Calu3 (cell line): Measurements from ENCODE around the gene UCP3. TPM values are rescaled to one million over a fixed set of nuclear protein-coding genes. Genes with fewer than 3 reads are reported as not detected.

Experiments
- BruUV-seq: library from RNA; stranded (reverse); fragments of 400-500 nt; replicated peaks from 2 replicates; lab custom pipeline; 2021; lab: Mats Ljungman, UMichigan
- CTCF ChIA-PET: fragments of 300-600 bp; sonication (Branson Sonifier 250); formaldehyde crosslinking; loops from one replicate; lab custom pipeline; 2022; ENCODE audit warnings: antibody characterized with exemption; lab: Charles Lee
- DNase-seq: peaks from one replicate; pipeline ENCODE4 v3.0.0; 2022
- H3K27ac Mint-ChIP-seq: one replicate; pipeline ENCODE4 v1.8.0; 2022; ENCODE audit warnings: mixed read lengths; ENCODE audit not compliant: unreplicated experiment
- H3K27me3 Mint-ChIP-seq: one replicate; pipeline ENCODE4 v1.8.0; 2022; ENCODE audit warnings: mixed read lengths; ENCODE audit not compliant: unreplicated experiment
- H3K36me3 Mint-ChIP-seq: one replicate; pipeline ENCODE4 v1.8.0; 2022; ENCODE audit warnings: mild to moderate bottlenecking, moderate library complexity, mixed read lengths; ENCODE audit not compliant: insufficient read depth, unreplicated experiment
- H3K4me1 Mint-ChIP-seq: one replicate; pipeline ENCODE4 v1.8.0; 2022; ENCODE audit warnings: mild to moderate bottlenecking, low read depth, mixed read lengths; ENCODE audit not compliant: unreplicated experiment
- H3K4me3 Mint-ChIP-seq: one replicate; pipeline ENCODE4 v1.8.0; 2022; ENCODE audit warnings: mild to moderate bottlenecking, low read depth, moderate library complexity, mixed read lengths; ENCODE audit not compliant: unreplicated experiment
- H3K9me3 Mint-ChIP-seq: one replicate; pipeline ENCODE4 v1.8.0; 2022; ENCODE audit warnings: low read depth, mixed read lengths; ENCODE audit not compliant: unreplicated experiment
- CTCF ChIP-seq: fragments of 200-600 bp; IDR thresholded peaks from one replicate; pipeline ENCODE4 v1.8.0; 2022; ENCODE audit warnings: antibody characterized with exemption; ENCODE audit not compliant: unreplicated experiment
- intact Hi-C: fragments of 100-400 bp; cut with micrococcal nuclease; formaldehyde crosslinking; loops from one replicate; pipeline ENCODE4 v1.10.0; 2022; ENCODE audit not compliant: unreplicated experiment
- total RNA-seq: library from RNA; stranded (reverse); gene quantifications from 2 replicates; pipeline ENCODE4 v1.2.3, GENCODE V29; 2022

UCP3 gene
- total RNA-seq, 1 experiment from 2014 or later, result 1.9 TPM

DNA sequence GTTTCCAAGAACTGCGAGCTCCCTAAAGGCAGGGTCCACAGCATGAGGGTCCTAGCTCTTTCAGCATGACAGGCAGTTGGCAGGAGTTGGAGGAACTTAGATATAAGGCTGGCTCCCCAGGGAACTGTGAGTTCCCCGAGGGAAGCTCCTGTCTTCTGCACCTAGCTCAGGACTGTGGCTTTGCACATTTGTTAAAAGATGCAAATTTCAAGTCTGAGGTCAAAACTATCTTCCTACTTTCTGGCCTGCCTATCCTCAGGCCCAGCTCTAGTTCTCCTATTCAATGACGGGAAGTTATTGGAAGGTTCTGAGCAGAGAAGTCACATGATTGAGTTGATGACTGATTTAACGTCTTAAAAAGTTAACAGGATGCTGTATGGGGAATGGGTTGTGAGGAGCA is 11.7 kb upstream of the UCP3 start:
- no peaks in the 10 kb centered on the region for H3K4me1 Mint-ChIP-seq
- CTCF ChIA-PET, result no interaction called here

GRCh38 chr11:74019860-74020259 is 11.0 kb upstream of the UCP3 start:
- BruUV-seq, result no TSS peak
- no peak for DNase-seq
- H3K36me3 Mint-ChIP-seq, result no peaks in the 10 kb centered on the region
- no peak overlapping the region for H3K27ac Mint-ChIP-seq
- CTCF ChIA-PET, result no interaction called here
- H3K4me1 Mint-ChIP-seq, result no peaks in the 10 kb centered on the region
- no peak overlapping the region for H3K4me3 Mint-ChIP-seq
- intact Hi-C loops, result no loop called here
- no peaks in the 10 kb centered on the region for H3K27me3 Mint-ChIP-seq
- H3K9me3 Mint-ChIP-seq, result no peaks in the 10 kb centered on the region
- TF ChIP-seq CTCF, result no peak

More for the DNA sequence above, 11.7 kb upstream of the UCP3 start:
- Mint-ChIP-seq H3K9me3 (no peaks in the 10 kb centered on the region), H3K4me3 (no peak overlapping the region), H3K27me3 (no peaks in the 10 kb centered on the region), H3K27ac (no peak overlapping the region), H3K36me3 (no peaks in the 10 kb centered on the region)
- no TSS peak for BruUV-seq
- TF ChIP-seq CTCF, result no peak
- DNase-seq, result no peak
- intact Hi-C loops, result no loop called here

- intact Hi-C loops, result no loop called here
- no peaks in the 10 kb centered on the region for H3K27me3 Mint-ChIP-seq
- H3K36me3 Mint-ChIP-seq, result no peaks in the 10 kb centered on the region
- no peak overlapping the region for H3K27ac Mint-ChIP-seq
- DNase-seq, result no peak
- H3K4me3 Mint-ChIP-seq, result no peak overlapping the region
- CTCF ChIA-PET, result interaction anchor here (1.6 kb wide), 1 partner anchor 11 kb away, joined by 3 read pairs; no protein-coding TSS in a partner anchor
- TF ChIP-seq CTCF, result no peak
- H3K4me1 Mint-ChIP-seq, result no peaks in the 10 kb centered on the region
- no peaks in the 10 kb centered on the region for H3K9me3 Mint-ChIP-seq
- BruUV-seq, result no TSS peak
Observed at GRCh38 chr11:74019104-74019738, 10.3 kb upstream of the UCP3 start.

- Mint-ChIP-seq H3K27ac (no peak overlapping the region), H3K4me3 (no peak overlapping the region)
Observed at GRCh38 chr11:74018331-74019005, 9.6 kb upstream of the UCP3 start.

More at GRCh38 chr11:74018331-74019005, 9.6 kb upstream of the UCP3 start:
- Mint-ChIP-seq H3K9me3 (no peaks in the 10 kb centered on the region), H3K27me3 (no peaks in the 10 kb centered on the region), H3K36me3 (no peaks in the 10 kb centered on the region), H3K4me1 (no peaks in the 10 kb centered on the region)
- BruUV-seq, result no TSS peak
- TF ChIP-seq CTCF, result no peak
- DNase-seq, result peak; percentile 79
- intact Hi-C loops, result no loop called here
- CTCF ChIA-PET, result interaction anchor here (0.8 to 1.6 kb wide), 2 partner anchors 8 to 12 kb away, joined by 3 to 5 read pairs; no protein-coding TSS in a partner anchor
